BLaER1 (cell line): ENCODE measurements around the gene CLSTN2.

Experiments used
- H3K27ac ChIP-seq: shearing (Covaris generic); formaldehyde crosslinking; 2 replicates; pipeline ENCODE4 v1.8.1; 2022
- H3K27me3 ChIP-seq: shearing (Covaris generic); formaldehyde crosslinking; 2 replicates; pipeline ENCODE4 v1.8.1; 2022
- H3K36me3 ChIP-seq: shearing (Covaris generic); formaldehyde crosslinking; 2 replicates; pipeline ENCODE4 v1.8.1; 2022
- H3K4me1 ChIP-seq: shearing (Covaris generic); formaldehyde crosslinking; 2 replicates; pipeline ENCODE4 v1.8.1; 2022
- H3K4me2 ChIP-seq: shearing (Covaris generic); formaldehyde crosslinking; 2 replicates; pipeline ENCODE4 v1.8.1; 2022
- H3K4me3 ChIP-seq: shearing (Covaris generic); formaldehyde crosslinking; 2 replicates; pipeline ENCODE4 v1.8.1; 2022
- H3K9ac ChIP-seq: shearing (Covaris generic); formaldehyde crosslinking; 2 replicates; pipeline ENCODE4 v1.8.1; 2022
- H3K9me3 ChIP-seq: shearing (Covaris generic); formaldehyde crosslinking; 2 replicates; pipeline ENCODE4 v1.8.1; 2022
- H4K20me1 ChIP-seq: shearing (Covaris generic); formaldehyde crosslinking; 2 replicates; pipeline ENCODE4 v1.8.1; 2022
- Cebpa-rat ChIP-seq: shearing (Covaris generic); IDR thresholded peaks from 2 replicates; pipeline ENCODE4 v1.8.1; 2022

The CLSTN2 gene

DNA sequence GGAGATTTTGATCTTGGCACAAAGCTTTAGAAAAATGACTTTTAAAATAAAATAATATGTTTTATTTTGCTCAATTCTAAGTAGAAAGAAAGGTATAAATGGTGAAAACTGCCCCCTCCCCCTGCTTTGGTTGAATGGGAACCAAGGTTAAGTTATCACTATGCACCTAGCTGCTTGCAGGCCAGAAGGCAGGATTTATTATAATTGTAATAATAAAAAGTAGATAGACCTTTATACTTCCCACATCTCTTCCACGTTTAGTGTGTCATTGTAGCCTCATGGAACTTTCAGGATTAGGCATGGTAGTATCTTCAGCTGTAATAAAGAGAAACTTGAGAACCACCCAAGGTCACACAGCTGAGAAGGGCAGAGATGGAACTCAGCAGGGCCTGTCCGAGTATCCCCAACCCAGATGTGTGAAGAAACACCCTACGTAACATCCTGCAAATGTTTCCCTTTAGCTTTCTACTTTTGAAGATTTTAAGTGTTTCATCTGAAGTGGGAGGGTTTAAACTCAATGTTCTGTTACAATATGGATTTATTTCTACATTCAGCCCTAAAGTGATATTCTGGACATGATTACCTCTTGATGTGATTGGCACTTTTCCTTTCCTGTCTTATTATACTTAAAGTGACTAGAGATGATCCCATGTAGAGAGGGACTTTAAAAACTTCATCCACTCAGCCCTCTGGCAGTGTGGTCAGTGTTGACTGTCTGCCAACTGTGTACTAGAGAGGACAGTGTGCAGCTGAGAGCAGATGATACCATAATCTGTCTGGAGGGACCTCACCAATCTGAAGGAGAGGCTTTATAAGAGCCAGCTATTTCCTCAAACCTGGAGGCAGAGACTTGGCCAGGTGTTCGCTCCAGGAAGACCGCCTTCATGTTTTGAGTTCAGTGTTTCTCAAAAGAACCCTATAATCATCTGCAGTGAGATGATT is 460.4 kb downstream of the CLSTN2 start:
- H3K36me3 ChIP-seq = no peaks in the 10 kb centered on the region
- H4K20me1 ChIP-seq = no peaks in the 10 kb centered on the region
- no peaks in the 10 kb centered on the region for H3K9me3 ChIP-seq
- H3K4me1 ChIP-seq = no peaks in the 10 kb centered on the region
- no peak overlapping the region for H3K4me3 ChIP-seq
- no peak overlapping the region for H3K9ac ChIP-seq
- TF ChIP-seq Cebpa-rat = no peak
- H3K27me3 ChIP-seq = no peaks in the 10 kb centered on the region
- H3K27ac ChIP-seq = no peak overlapping the region
- no peak overlapping the region for H3K4me2 ChIP-seq

- no peak overlapping the region for H3K27ac ChIP-seq
- H3K4me3 ChIP-seq = no peak overlapping the region
- no peaks in the 10 kb centered on the region for H4K20me1 ChIP-seq
- H3K27me3 ChIP-seq = no peaks in the 10 kb centered on the region
- no peaks in the 10 kb centered on the region for H3K36me3 ChIP-seq
- H3K4me1 ChIP-seq = no peaks in the 10 kb centered on the region
- no peak overlapping the region for H3K4me2 ChIP-seq
- no peak overlapping the region for H3K9ac ChIP-seq
- H3K9me3 ChIP-seq = no peaks in the 10 kb centered on the region
- TF ChIP-seq Cebpa-rat = no peak
Observed at GRCh38 chr3:140396110-140396509, 461.1 kb downstream of the CLSTN2 start.

DNA sequence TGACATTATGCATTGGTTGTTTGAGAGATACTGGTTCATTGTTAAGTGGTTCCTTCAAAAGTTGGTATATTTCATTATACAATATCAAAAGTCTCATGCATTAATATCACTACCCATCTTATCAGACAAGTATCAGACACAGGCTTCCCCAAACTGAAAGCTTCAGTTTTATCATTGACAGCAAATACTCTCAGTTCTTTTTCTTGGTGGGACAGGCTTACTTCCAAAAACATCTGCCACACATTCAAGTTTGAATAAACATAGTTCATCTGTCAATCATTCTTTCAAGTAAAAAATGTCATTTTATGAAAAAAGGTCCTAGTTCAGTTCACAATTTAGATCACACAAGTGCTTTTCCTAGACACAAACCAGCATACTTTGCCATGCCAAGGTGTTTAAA is 462.9 kb downstream of the CLSTN2 start:
- Histone ChIP-seq H4K20me1 (no peaks in the 10 kb centered on the region), H3K4me2 (no peak overlapping the region), H3K4me3 (no peak overlapping the region), H3K27ac (no peak overlapping the region), H3K9ac (no peak overlapping the region), H3K9me3 (no peaks in the 10 kb centered on the region), H3K36me3 (no peaks in the 10 kb centered on the region), H3K27me3 (no peaks in the 10 kb centered on the region), H3K4me1 (no peaks in the 10 kb centered on the region)
- no peak for TF ChIP-seq Cebpa-rat

- Histone ChIP-seq H3K36me3 (no peaks in the 10 kb centered on the region), H3K9ac (no peak overlapping the region), H3K4me2 (no peak overlapping the region), H3K9me3 (no peaks in the 10 kb centered on the region), H3K27ac (no peak overlapping the region), H4K20me1 (no peaks in the 10 kb centered on the region), H3K4me1 (no peaks in the 10 kb centered on the region), H3K4me3 (no peak overlapping the region), H3K27me3 (no peaks in the 10 kb centered on the region)
- TF ChIP-seq Cebpa-rat = no peak
Observed at GRCh38 chr3:140398387-140398786, 463.4 kb downstream of the CLSTN2 start.

DNA sequence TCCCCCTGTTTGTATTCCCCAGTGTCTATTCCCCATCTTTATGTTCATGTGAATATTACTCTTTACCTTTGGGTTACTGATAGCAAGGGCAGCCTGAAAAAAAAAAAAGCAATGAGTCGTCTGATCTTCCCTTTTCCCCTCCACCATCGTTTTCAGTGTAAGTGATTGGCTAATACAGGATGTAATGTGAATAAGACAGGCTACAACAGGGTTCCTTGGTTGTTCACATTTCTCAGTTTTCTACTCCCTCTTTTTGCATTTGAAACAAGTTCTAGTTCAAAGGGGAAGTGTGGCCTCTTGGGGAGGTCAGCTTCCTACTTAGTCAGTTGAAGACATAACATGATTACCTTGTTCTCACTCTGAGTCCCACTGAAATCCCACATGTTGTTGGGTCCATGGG is 464.9 kb downstream of the CLSTN2 start:
- H3K27me3 ChIP-seq = no peaks in the 10 kb centered on the region
- no peaks in the 10 kb centered on the region for H4K20me1 ChIP-seq
- no peak for TF ChIP-seq Cebpa-rat
- H3K4me1 ChIP-seq = no peaks in the 10 kb centered on the region
- H3K9me3 ChIP-seq = no peaks in the 10 kb centered on the region
- H3K36me3 ChIP-seq = no peaks in the 10 kb centered on the region
- no peak overlapping the region for H3K4me3 ChIP-seq
- H3K4me2 ChIP-seq = no peak overlapping the region
- no peak overlapping the region for H3K27ac ChIP-seq
- no peak overlapping the region for H3K9ac ChIP-seq

- H3K9ac ChIP-seq = no peak overlapping the region
Observed at GRCh38 chr3:140403079-140403478, 468.1 kb downstream of the CLSTN2 start.

GRCh38 chr3:140403608-140404007 is 468.6 kb downstream of the CLSTN2 start:
- H3K9me3 ChIP-seq = no peaks in the 10 kb centered on the region
- H4K20me1 ChIP-seq = no peaks in the 10 kb centered on the region

More at GRCh38 chr3:140403079-140403478, 468.1 kb downstream of the CLSTN2 start:
- Histone ChIP-seq H3K36me3 (no peaks in the 10 kb centered on the region), H3K27me3 (no peaks in the 10 kb centered on the region), H3K4me3 (no peak overlapping the region), H4K20me1 (no peaks in the 10 kb centered on the region), H3K9me3 (no peaks in the 10 kb centered on the region), H3K4me2 (no peak overlapping the region), H3K4me1 (no peaks in the 10 kb centered on the region), H3K27ac (no peak overlapping the region)
- TF ChIP-seq Cebpa-rat = no peak

DNA sequence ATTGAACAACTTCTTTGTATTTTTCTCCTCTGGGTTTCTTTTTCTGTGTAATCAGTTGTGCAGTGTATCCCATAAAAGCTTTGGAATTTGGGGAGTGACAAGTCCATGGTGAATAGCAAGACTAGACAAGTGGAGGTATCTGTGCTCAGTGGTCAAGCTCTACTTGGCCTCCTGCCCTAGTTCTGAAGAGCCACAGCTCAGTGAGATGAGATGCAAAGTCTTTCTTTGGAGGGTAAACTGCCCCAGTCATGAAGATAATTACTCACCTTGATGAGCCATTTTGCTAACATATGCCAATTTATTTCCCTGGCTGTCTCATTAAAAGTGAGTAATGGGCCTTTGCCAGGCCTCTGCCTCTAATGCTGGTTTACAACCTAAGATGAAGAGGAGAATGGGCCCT is 471.7 kb downstream of the CLSTN2 start:
- no peaks in the 10 kb centered on the region for H3K27me3 ChIP-seq
- no peaks in the 10 kb centered on the region; the same call in 1 of the 2 replicates for H3K9me3 ChIP-seq
- TF ChIP-seq Cebpa-rat = no peak
- H3K4me2 ChIP-seq = no peak overlapping the region
- H3K27ac ChIP-seq = no peak overlapping the region
- H4K20me1 ChIP-seq = no peaks in the 10 kb centered on the region
- H3K36me3 ChIP-seq = no peaks in the 10 kb centered on the region
- H3K9ac ChIP-seq = no peak overlapping the region
- no peak overlapping the region for H3K4me3 ChIP-seq
- H3K4me1 ChIP-seq = no peaks in the 10 kb centered on the region

More at GRCh38 chr3:140403608-140404007, 468.6 kb downstream of the CLSTN2 start:
- no peak for TF ChIP-seq Cebpa-rat
- no peak overlapping the region for H3K4me2 ChIP-seq
- H3K27ac ChIP-seq = no peak overlapping the region
- no peaks in the 10 kb centered on the region for H3K27me3 ChIP-seq
- H3K4me1 ChIP-seq = no peaks in the 10 kb centered on the region
- H3K4me3 ChIP-seq = no peak overlapping the region
- H3K9ac ChIP-seq = no peak overlapping the region
- H3K36me3 ChIP-seq = no peaks in the 10 kb centered on the region

DNA sequence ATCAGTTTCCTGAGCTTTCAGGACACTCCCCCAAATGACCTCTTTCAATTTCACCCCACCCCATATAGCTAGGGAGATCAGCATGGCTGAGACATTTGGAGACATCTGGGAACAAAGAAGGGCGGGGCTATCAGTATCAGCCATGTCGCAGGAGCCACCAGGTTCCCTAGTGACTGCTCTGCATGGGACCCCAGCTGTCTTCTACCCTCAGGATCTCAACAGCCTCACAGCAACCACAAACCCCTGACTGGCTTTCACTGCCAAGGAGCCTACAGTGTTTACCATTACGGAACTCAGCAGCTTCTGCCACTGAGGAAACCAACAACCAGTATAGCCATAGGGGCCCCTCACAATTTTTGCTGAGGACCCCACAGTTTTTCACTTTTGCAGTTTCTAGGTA is 473.3 kb downstream of the CLSTN2 start:
- Histone ChIP-seq H3K4me3 (no peak overlapping the region), H3K27ac (no peak overlapping the region), H3K9ac (no peak overlapping the region), H3K9me3 (no peaks in the 10 kb centered on the region; the same call in 1 of the 2 replicates), H3K4me1 (no peaks in the 10 kb centered on the region), H3K4me2 (no peak overlapping the region), H4K20me1 (no peaks in the 10 kb centered on the region), H3K27me3 (no peaks in the 10 kb centered on the region), H3K36me3 (no peaks in the 10 kb centered on the region)
- TF ChIP-seq Cebpa-rat = no peak

DNA sequence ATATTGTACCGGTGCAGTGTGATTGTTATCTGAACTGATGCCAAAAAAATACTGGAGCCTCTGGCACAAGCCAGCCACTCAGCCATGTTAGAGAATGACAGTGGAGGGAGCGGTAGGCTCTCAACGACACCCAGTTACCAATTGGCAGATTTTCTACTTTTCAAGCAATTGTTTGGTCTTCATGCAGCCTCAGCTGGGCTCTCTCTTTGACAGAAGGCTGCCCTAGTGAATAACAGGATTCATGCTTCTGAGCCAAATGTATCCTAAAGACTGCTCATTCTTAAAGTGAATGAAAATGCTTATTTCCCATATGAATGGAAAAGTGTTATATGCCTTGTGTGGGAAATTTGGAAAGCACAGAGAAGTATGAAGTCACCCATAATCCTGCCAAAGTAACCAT is 481.7 kb downstream of the CLSTN2 start:
- TF ChIP-seq Cebpa-rat = no peak
- no peaks in the 10 kb centered on the region for H3K4me1 ChIP-seq

More for the DNA sequence above, 481.7 kb downstream of the CLSTN2 start:
- no peak overlapping the region for H3K9ac ChIP-seq
- H3K27me3 ChIP-seq = no peaks in the 10 kb centered on the region
- H4K20me1 ChIP-seq = no peaks in the 10 kb centered on the region
- no peak overlapping the region for H3K4me2 ChIP-seq
- H3K27ac ChIP-seq = no peak overlapping the region
- H3K9me3 ChIP-seq = no peaks in the 10 kb centered on the region
- no peak overlapping the region for H3K4me3 ChIP-seq
- H3K36me3 ChIP-seq = no peaks in the 10 kb centered on the region
